HuH-7.5 (cell line): ENCODE data around the gene FAM89B.

Experiments
- DNase-seq: peaks from one replicate; pipeline ENCODE4 v3.0.0; 2011; ENCODE audit warnings: low spot score

FAM89B gene

DNA sequence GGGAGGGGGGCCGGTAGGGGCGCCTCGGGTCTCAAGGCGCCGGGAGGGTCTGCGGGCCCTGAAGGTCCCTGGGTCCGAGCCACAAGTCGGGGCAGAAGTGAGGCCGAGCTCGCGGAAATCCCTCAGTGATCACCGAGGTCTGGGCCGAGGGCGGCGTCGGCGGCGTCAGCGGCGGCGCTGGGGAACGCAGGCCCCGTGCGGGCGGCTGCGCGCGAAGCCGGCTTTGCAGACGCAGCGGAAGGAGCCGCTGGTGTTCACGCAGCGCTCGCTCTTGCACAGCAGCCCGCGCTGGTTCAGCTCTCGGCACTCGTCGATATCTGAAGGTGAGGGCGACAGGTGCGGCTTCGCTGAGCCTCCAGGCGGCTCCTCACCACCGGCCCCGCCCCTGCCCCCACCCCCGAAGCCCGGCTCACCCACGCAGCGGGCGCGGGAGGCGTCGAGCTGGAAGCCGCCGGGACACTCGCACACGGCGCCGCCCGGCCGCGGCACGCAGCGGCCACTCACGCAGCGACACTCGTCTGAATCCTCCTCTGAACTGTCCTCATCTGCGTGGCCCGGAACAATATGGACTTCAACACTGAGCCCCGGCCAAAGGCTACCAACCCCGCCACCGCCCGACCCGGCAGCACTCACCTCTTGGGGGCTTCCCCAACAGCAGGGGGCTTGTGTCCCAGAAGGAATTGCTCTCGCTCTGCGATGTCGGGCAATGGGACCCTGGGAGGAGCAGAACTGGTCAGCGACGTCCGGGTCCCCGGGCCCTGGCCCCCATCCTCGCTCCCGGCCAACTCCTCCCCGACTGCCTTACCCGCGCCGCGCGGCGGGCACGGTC, 33.2 kb upstream of the FAM89B start:
- DNase-seq, result no peak

DNA sequence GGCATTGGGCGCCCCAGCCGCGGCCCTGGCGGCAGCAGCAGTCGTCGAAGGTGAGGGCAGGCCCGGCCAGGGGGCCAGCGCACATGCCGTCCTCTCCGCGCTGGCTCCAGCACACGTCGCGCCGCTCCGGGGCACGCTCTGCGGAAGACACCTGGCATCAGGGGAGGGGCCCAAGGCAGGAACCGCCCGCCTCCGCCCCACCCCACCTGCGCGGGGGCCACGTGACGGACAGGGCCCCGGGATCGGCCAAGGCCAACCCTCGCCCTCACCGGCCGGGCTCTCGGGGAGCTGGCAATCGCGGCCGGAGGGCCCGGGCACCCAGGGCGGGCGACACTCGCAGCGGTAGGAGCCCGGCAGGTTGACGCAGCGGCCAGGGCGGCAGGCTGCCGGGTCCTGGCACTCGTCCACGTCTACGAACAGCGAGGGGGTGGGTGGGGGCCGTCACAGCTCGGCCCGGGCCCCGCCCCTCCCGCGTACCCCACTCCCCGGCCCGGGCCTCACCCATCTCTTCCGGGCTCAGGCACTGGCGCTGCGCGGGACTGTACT, 32.5 kb upstream of the FAM89B start:
- no peak for DNase-seq

DNA sequence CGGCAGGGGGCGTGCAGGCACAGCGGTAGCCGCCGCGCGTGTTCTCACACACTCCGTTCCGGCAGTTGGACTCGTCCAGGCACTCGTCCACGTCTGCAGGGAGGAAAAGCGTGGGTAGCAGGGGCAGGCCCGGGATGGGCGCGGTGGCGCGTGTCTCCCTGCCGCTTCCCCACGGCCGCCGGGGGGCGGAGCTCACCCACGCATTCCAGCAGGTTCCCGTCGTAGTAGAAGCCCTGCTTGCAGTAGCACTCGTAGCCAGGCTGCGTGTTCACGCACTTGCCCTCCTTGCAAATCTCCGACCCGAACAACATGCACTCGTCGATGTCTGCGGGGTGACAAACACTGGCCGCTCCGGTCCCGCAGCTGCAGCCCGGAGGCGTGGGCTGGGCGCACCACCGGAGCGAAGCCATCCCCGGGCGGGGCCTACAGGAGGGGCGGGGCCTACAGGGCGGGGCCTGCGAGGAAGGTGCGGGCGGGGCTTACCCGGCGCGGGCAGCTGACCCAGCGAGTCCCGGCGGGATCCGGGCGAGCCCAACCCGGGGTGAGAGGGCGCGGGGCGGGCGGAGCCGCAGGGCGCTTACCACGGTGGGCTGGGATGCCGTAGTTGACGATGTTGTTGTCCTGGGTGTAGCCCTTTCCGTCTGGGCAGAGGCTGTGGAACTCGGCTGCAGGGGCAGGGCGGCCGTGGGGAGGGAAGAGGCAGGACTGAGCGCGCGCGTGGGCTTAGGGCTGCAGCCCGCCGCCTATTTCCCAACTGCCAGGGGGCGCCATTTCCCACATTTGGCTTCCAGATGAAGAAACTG, 31.8 kb upstream of the FAM89B start:
- peak; percentile 92 for DNase-seq

DNA sequence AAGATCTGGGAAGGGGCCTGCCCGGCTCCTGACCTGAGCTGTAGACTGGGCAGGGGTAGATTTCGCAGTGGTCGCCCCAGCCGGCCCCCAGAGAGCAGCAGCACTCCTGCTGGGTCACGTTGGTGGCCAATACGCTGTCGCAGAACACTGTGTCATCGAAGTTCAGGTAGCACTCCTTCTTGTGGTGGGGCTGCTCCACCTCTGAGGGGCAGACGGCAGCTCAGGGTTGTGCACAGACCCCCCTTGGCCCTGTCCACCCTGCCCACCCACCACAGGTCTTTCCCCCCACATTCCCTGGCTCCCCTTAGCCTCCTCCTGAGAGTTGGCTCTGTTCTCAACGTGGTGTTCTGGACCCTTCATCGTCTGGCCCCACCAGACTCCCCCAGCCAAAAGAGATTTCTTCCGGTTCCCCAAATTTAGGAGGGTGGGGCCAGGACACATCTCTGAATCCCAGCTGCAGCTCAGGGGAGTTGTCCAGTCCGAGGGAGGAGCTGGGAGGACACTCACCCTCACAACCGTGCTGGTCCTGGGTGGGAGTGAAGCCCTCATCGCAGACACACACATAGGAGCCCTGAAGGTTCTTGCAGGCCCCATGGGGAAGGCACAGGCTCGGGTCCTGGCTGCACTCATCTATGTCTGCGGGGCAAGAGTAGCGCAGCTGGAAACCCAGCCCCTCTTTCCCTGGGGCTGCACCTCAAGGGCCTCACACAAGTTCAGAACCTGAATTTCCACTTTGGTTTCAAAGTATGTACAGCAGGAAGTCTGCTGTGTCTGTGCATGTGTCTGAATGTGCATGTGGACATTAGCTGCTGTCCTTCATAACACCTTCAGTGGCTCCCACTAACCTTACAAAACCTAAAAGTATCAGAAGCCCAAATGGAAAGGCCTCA, 31.0 kb upstream of the FAM89B start:
- no peak for DNase-seq

DNA sequence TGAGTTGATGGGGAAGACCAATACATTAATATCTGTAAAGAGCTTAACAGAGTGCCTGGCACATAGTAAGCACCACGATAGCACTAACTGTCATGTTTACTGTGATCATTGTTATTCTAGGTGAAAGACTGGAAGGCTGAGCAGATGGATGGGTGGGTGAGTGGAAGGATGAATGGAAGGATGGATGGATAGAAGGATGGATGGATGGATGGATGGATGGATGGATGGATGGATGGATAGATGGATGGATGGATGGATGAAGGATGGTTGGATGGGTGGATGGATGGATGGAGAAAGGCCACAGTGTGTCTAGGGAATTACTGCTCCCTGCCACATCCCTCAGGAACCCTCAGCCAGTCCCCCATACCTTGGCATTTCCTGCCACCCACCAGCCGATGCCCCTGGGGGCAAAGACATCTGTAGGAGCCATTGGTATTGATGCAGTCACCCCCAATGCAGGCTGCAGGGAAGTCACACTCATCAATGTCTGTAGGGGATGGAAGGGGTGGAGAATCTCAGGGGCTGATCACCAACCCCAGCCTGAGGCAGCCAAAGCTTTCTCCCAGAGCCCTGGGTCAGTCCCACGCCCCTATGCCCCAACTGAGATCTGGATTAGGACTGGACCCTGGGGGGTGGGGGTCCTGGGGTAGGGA, 29.5 kb upstream of the FAM89B start:
- no peak for DNase-seq

DNA sequence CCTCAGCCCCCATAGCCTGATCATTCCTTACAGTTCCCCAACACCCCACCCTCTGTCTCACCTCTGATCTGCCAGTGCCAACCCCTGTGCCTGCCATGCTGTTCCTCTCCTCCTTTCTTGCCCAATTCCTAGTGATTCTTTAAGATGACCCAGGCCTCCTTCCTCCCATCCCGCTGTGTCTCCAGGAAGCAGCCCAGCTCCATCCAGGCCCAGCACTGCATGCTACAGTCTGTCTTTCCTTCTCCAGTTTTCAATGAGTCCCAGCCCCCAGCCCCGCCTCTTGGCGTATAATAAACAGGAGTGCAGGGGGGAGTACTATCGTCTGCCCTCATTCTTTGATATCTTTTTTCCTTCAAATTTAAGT, 26.5 kb upstream of the FAM89B start:
- DNase-seq, result no peak

DNA sequence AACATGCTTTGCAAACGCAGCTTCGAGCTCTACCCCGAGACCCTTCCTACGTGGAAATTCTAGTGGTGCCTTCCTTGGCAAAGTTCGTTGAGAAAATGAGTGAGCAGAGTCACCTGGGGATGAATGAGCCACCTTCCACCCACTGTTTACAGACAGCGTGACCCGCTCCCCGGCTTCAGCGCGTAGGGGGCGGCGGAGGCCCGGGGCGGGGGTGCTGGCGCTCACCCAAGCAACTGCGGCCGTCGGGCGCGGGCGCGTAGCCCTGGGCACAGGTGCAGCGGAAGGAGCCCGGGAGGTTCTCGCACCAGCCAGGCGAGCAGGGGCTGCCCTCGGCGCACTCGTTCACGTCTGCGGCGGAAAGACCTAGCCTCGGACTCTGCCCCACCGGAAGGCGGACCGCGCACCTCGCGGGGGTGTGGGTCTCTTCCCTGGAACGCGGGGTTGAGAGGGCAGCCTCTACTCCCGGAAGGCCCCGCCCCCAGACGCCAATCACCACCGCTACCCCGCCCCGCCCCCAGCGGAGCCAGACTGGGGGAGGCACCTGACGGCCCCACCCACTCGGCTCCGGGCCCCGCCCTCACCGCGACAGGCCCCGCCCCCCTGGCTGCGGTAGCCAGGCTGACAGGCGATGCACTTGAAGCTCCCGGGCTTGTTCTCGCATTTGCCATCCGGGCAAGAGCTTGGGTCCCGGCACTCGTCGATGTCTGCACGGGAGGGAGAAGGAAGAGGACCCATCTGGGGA, 25.9 kb upstream of the FAM89B start:
- peak; percentile 97 for DNase-seq

DNA sequence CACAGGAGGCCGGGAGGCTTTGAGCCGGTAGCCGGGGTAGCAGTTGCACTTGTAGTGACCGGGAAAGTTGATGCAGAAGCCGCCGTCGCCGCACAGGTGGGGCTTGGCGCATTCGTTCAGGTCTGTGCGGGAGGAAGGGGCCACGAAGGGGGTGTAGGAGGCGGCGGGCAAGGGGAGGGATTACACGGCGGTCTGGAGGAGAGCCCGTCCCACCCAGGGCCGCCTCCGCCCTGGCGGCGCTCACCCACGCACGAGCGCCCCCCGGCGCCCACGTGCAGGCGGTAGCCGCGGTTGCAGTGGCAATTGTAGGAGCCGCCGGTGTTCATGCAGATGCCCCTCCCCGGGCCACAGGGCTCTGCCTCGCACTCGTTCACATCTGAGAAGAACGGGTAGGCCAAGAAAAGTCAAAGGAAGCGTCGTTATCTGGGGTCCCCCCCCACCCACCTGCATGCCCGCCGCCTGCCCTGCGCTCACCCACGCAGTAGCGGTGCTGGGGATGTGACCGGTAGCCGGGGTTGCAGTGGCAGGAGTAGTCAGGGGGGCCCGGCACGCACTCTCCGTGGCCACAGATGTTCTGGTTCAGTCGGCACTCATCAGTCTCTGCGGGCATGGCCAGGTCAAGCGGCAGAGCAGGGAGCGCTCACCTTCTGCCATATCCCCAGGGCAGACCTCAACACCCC, 24.8 kb upstream of the FAM89B start:
- no peak for DNase-seq

DNA sequence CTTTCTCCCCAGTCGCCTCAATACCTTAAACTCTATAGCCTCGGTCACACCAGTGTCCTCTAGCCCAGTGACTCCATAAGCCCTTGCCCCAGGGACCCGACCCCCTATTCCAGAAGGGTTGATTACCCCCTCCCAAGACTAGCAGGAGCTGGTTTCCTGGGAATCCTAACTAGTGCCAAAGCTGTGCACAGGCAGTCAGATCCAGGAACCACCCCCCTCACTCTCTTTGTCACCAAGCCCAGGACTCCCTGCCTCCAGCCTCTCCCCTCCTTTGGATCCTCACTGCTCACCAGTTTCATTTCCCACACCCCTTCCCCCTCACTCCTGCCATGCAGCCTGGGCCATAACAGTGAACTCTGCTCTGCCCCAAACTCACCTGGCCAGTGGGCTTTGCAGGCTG, 23.9 kb upstream of the FAM89B start:
- DNase-seq, result no peak

DNA sequence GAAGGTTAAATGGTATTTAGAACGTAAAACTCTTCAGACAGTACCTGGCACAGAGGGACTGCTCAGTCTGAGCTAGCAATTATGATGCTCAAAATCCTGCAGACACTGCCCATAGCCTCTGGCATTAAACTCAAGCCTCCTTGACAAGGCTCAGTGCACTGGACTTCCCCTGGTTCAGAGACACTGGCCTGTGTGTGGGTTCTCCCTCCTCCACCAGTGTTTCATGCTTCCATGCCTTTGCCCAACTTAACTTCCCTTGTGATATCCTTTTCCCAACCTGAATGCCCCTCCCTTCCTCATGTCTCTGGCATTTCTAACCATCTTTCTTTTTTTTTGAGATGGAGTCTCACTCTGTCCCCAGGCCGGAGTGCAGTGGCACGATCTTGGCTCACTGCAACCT, 23.2 kb upstream of the FAM89B start:
- DNase-seq, result no peak

DNA sequence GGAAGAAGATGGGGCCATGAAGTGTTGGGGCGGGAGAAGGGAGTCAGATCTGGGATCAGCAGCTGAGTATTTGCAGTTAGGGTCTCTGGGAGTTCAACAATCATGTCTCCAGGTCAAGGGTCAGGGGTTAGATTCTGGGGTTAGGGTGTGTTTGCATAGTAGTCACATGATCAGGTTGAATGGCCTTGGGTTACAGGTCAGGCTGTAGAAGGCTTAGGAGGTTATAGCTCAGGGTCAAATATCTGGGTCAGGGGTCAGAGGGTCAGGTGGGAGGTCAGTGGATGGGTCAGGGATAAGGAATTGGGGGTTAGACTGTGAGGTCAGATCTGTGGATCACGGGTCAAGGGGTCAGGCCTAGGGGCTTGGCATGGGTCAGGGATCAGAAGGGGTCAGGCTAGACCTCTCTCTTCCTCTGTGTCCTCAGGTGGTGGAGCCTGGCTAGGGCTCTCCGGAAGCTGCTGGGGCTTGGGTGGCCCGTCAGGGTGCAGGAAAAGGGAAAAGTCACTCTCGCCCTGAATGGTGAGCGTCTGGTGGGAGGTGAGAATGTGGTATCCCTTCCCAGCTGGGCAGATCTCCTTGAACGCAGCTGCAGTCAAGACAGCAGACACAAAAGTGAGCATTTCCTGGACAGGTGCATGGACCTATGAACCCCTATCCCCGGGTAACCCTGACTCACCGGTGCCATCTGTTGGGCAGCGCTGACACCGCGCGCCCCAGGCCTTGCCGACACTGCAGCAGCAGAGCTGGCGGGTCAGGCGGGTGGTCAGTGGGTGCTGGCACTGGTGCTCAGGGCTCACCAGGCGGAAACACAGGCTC, 20.6 kb upstream of the FAM89B start:
- peak; percentile 78 for DNase-seq

DNA sequence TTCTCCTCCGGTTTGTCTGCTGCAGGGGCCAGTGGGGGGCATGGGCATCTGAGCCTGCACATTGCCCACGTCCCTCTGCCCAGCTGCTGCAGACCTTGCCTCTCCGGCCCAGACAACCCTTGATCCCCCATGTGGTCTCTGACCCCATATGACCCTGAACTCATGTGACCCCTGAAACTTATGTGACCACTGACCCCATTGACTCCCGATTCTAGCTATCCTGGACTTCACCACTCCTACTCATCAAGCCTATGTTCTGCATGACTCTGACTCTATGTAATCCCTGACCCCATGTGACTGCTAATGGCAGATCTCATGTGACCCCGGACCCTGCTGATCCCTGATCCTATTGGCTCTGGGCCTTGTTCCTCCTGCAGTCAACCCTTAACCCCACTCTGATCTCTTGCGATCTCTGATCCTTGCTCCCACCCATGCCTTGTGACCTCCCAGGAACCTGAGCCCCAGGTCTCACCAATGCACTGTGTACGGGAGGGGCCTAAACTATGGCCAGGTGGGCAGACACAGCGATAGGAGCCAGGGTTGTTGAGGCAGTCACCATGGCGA, 19.9 kb upstream of the FAM89B start:
- DNase-seq, result no peak

DNA sequence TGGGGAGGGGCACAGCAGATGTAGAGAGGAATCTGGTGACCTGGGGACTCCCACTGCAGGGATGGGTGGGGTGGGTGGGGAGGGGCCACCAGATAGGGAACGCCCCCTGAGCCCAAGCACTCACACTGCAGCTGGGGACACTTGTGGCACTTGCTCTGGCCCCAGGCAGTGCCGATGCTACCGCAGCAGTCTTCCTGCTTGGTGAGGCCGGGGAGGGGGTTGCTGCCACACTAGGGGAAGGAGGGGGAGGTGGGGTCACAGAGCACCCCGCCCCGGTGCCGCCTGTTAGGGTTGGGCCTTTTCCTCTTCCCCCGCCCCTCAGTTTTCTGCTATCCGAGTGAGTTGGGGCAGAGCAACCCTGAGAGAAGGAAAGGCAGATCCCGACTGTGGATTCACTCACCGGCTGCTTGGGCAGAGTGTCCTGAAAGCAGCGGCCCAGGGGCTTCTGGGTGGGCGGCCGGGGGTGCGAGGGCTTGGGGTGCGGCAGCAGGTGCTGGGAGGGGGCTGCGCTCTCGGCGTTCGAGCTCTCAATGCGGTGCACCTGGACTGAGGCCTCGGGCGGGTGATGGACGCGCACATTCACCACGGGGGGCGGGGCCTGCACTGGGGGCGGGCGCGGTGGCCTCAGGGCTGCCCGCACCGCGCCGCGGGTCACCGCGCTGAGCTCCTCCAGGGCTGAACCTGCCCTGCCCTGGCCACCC, 18.9 kb upstream of the FAM89B start:
- DNase-seq, result no peak

DNA sequence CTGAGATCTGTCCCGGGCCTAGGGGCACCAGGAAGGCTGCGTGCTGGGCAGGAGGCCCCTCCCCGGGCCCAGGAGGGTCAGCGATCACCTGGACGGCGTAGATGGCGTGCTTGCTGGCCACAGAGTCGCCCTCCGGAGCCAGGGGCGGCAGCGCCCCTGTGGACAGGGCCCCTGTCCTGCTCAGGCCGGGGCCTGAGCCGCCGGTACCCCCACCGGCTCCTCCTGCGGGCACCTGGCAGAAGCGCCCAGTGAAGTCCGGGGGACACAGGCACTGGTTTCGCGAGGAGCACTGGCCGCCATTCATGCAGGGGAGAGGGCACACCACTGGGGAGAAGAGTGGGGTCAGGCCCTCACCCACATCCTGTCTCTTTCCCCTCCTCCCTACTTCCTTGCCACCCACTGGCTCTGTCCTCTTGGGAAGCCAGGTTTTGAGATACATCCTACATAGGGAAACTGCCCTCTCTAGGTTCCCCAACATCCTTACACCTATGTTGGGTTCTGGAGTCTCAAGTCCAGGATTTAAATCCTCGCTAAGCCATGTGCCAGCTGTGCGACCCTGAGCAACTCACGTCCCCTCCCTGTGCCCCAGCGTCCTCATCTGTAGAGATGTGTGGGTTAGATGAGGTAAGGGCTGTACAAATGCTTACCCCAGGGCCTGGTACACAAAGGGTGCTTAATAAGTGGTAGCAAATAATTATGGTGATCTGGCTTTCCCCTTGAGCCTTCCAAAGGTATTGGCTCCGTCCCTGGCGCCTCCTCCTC, 18.1 kb upstream of the FAM89B start:
- DNase-seq, result no peak

DNA sequence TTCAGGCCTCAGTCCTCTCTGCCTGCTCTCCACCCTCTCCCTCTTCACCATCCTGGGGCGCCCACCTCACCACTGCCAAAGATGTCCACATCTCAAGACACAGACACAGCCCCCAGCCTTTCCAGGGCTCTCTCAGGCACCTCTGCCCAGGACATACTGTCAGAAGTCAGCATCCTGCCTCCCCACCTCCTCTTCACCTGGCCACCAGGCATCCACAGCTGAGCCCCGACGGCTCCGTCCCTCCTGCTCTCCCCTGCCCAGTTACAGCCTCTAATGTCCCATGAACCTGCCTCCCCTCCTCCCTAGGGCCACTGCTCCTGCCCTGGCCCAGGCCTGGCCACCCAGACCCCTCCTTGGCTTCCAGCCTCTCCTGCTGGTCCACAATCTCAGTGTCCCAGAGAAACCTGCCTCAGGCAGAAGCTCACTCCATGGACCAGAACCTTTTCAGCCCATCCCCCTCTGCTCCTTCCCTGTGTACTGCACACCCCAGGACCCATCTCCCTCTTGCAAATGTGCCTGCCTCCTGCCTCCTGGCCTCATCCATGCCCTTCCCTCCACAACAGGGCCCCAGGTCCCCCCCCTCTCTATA, 17.4 kb upstream of the FAM89B start:
- no peak for DNase-seq

DNA sequence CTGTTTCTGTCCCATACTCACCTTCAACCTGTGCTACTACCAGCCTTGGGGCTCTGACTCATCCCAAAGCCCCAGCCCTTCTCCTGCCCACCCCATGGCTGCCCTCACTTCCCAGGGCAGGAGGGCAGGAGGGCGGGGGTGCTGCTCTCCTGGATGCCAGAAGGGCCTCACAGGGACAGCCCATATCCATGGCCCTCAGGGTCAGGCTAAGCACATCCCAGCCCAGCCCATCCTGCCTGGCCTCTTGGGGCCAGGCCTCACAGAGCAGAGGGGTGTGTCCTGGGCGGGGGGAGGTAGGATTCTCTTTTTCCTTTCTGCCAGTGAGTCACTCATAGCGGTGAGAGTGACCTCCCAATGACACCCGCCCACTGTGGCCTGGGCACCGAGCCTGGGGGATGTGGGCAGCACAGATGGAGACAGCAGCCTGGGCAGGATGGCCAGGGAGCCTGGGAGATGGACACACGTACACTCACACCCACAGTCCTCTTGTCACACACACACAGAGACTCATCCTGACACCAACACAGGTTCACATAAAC, 16.6 kb upstream of the FAM89B start:
- no peak for DNase-seq
